Hepatocyte (in vitro differentiated cells): ENCODE results near the gene IKZF3. TPM values are rescaled to one million over a fixed set of nuclear protein-coding genes. Genes with fewer than 3 reads are reported as not detected.

Experiments used
- DNase-seq: peaks from one replicate; pipeline ENCODE4 v3.0.0-alpha.2; 2016; ENCODE audit warnings: low spot score
- H2AFZ ChIP-seq: fragments of 200-600 bp; sonication (generic); 2 replicates; pipeline ENCODE4 v1.6.0; 2016; ENCODE audit warnings: antibody characterized with exemption, mild to moderate bottlenecking
- H3K27ac ChIP-seq: fragments of 200-600 bp; sonication (generic); 2 replicates; pipeline ENCODE4 v1.5.1; 2016; ENCODE audit warnings: mild to moderate bottlenecking
- H3K27me3 ChIP-seq: fragments of 200-600 bp; sonication (generic); 2 replicates; pipeline ENCODE4 v1.6.1; 2016
- H3K36me3 ChIP-seq: fragments of 200-600 bp; sonication (generic); replicated peaks from 2 replicates; pipeline ENCODE4 v1.5.1; 2016; ENCODE audit warnings: low read depth; ENCODE audit not compliant: insufficient read depth
- H3K4me1 ChIP-seq: fragments of 200-600 bp; sonication (generic); 2 replicates; pipeline ENCODE4 v1.5.1; 2016; ENCODE audit warnings: mild to moderate bottlenecking, moderate library complexity; ENCODE audit not compliant: insufficient read depth
- H3K4me2 ChIP-seq: fragments of 200-600 bp; sonication (generic); 2 replicates; pipeline ENCODE4 v1.6.0; 2016
- H3K4me3 ChIP-seq: fragments of 200-600 bp; sonication (generic); 2 replicates; pipeline ENCODE4 v1.5.1; 2016; ENCODE audit warnings: mild to moderate bottlenecking
- H3K79me2 ChIP-seq: fragments of 200-600 bp; sonication (generic); 2 replicates; pipeline ENCODE4 v1.6.0; 2017; ENCODE audit warnings: mild to moderate bottlenecking
- H3K9me2 ChIP-seq: fragments of 200-600 bp; sonication (generic); replicated peaks from 2 replicates; pipeline ENCODE4 v1.6.0; 2017; ENCODE audit warnings: mild to moderate bottlenecking; ENCODE audit not compliant: insufficient read depth
- H3K9me3 ChIP-seq: fragments of 200-600 bp; sonication (generic); 2 replicates; pipeline ENCODE4 v1.5.1; 2016; ENCODE audit warnings: low read depth, mild to moderate bottlenecking
- H4K20me1 ChIP-seq: fragments of 200-600 bp; sonication (generic); 2 replicates; pipeline ENCODE4 v1.6.0; 2016; ENCODE audit warnings: mild to moderate bottlenecking; ENCODE audit not compliant: insufficient read depth, poor library complexity, severe bottlenecking
- CTCF ChIP-seq: fragments of 200-600 bp; sonication (generic); IDR thresholded peaks from 2 replicates; pipeline ENCODE4 v1.5.1; 2016; ENCODE audit warnings: antibody characterized with exemption, mild to moderate bottlenecking; ENCODE audit not compliant: poor library complexity
- EZH2 ChIP-seq: fragments of 200-600 bp; sonication (generic); IDR thresholded peaks from 2 replicates; pipeline ENCODE4 v1.6.1; 2016; ENCODE audit warnings: antibody characterized with exemption, mild to moderate bottlenecking, borderline replicate concordance
- EZH2phosphoT487 ChIP-seq: fragments of 200-600 bp; sonication (generic); IDR thresholded peaks from one replicate; pipeline ENCODE4 v1.6.1; 2018; ENCODE audit warnings: antibody characterized with exemption, mild to moderate bottlenecking, low read depth, moderate library complexity; ENCODE audit not compliant: unreplicated experiment, severe bottlenecking
- WGBS: methylation state at CpG from one replicate; pipeline ENCODE4 v1.1.6; 2016; ENCODE audit warnings: low lambda C conversion rate; ENCODE audit errors: missing lambda C conversion rate; 5-methylcytosine and 5-hydroxymethylcytosine counted together
- polyA plus RNA-seq: library from polyadenylated mRNA; unstranded; fragments of >200 nt; fragmentation: Nextera tagmentation; extraction: Ambion mirVana; gene quantifications from 2 replicates; pipeline ENCODE4 v1.2.1, GENCODE V29; 2016
- total RNA-seq: library from RNA; depleted of rRNA; stranded (reverse); fragments of >200 nt; gene quantifications from 2 replicates; pipeline ENCODE4 v1.2.3, GENCODE V29; 2014

The IKZF3 gene
- total and polyA plus RNA-seq, 2 experiments from 2014 or later = under 0.01 TPM; not detected in 1

GRCh38 chr17:39736319-39737165, 127.6 kb downstream of the IKZF3 start:
- TF ChIP-seq CTCF = no peak
- no peak for TF ChIP-seq EZH2
- no peak for TF ChIP-seq EZH2phosphoT487
- no peak overlapping the region for H2AFZ ChIP-seq
- no peaks in the 10 kb centered on the region for H3K36me3 ChIP-seq
- DNase-seq = peak; percentile 32
- H3K79me2 ChIP-seq = peaks cover 15% of the 10 kb centered on the region
- H3K27ac ChIP-seq = peak overlapping the region; percentile 99
- no peaks in the 10 kb centered on the region for H3K9me3 ChIP-seq
- H3K9me2 ChIP-seq = no peaks in the 10 kb centered on the region
- peak overlapping the region; percentile 93 for H3K4me2 ChIP-seq
- 52% methylated on average over 10 of the region's 10 CpGs for WGBS
- no peak overlapping the region for H3K4me3 ChIP-seq
- peaks cover 4% of the 10 kb centered on the region for H4K20me1 ChIP-seq
- no peaks in the 10 kb centered on the region for H3K27me3 ChIP-seq
- H3K4me1 ChIP-seq = peaks cover 38% of the 10 kb centered on the region

GRCh38 chr17:39735882-39736281, 128.2 kb downstream of the IKZF3 start:
- no peak overlapping the region for H2AFZ ChIP-seq
- WGBS = 48% methylated on average over 2 of the region's 2 CpGs
- H3K9me3 ChIP-seq = no peaks in the 10 kb centered on the region
- H3K27ac ChIP-seq = peak overlapping the region; percentile 99
- H3K27me3 ChIP-seq = no peaks in the 10 kb centered on the region
- TF ChIP-seq EZH2phosphoT487 = no peak
- no peak for TF ChIP-seq CTCF
- no peak for TF ChIP-seq EZH2
- no peak overlapping the region for H3K4me3 ChIP-seq
- H3K79me2 ChIP-seq = peaks cover 9% of the 10 kb centered on the region
- H4K20me1 ChIP-seq = no peaks in the 10 kb centered on the region
- peaks cover 36% of the 10 kb centered on the region for H3K4me1 ChIP-seq
- H3K9me2 ChIP-seq = no peaks in the 10 kb centered on the region
- no peaks in the 10 kb centered on the region for H3K36me3 ChIP-seq
- peak overlapping the region; percentile 27 for H3K4me2 ChIP-seq
- no peak for DNase-seq

- no peaks in the 10 kb centered on the region for H3K9me2 ChIP-seq
- H3K4me2 ChIP-seq = no peak overlapping the region
- no peaks in the 10 kb centered on the region for H3K27me3 ChIP-seq
- H3K9me3 ChIP-seq = no peaks in the 10 kb centered on the region
- 96% methylated on average over 3 of the region's 3 CpGs for WGBS
- H3K4me1 ChIP-seq = peaks cover 28% of the 10 kb centered on the region
- no peak overlapping the region for H2AFZ ChIP-seq
- TF ChIP-seq CTCF = no peak
- TF ChIP-seq EZH2 = no peak
- TF ChIP-seq EZH2phosphoT487 = no peak
- H4K20me1 ChIP-seq = no peaks in the 10 kb centered on the region
- H3K4me3 ChIP-seq = no peak overlapping the region
- no peaks in the 10 kb centered on the region for H3K36me3 ChIP-seq
- DNase-seq = no peak
- H3K27ac ChIP-seq = no peak overlapping the region
- H3K79me2 ChIP-seq = peaks cover 6% of the 10 kb centered on the region
Observed at GRCh38 chr17:39732586-39732985, 131.5 kb downstream of the IKZF3 start.
